Astrocyte (in vitro differentiated cells and primary cell): ENCODE results near the gene SUGCT.

ENCODE experiments used
- CTCF ChIP-seq: IDR thresholded peaks from 2 replicates; pipeline ENCODE4 v1.5.1; 2011; ENCODE audit warnings: low read depth, mild to moderate bottlenecking, inconsistent platforms, low read length, moderate library complexity; ENCODE audit not compliant: insufficient read depth
- EZH2 ChIP-seq: IDR thresholded peaks from 2 replicates; pipeline ENCODE4 v1.6.1; 2012; ENCODE audit warnings: mild to moderate bottlenecking, low read length, inconsistent platforms; ENCODE audit not compliant: insufficient read depth

- no peak for TF ChIP-seq CTCF
- no peak for TF ChIP-seq EZH2
Observed at GRCh38 chr7:40795607-40796006, 660.8 kb downstream of the SUGCT start.
